GF-D8 (cell line): ENCODE measurements around the gene RETREG3.
"Not testable (repeated sequence)": the region's sequence is repeated elsewhere in the genome, so short reads cannot be mapped to it uniquely, and the experiment has no call there.

Experiments
- DNase-seq: peaks from one replicate; lab custom pipeline; 2025; lab: John Stamatoyannopoulos, UW

The RETREG3 gene

DNA sequence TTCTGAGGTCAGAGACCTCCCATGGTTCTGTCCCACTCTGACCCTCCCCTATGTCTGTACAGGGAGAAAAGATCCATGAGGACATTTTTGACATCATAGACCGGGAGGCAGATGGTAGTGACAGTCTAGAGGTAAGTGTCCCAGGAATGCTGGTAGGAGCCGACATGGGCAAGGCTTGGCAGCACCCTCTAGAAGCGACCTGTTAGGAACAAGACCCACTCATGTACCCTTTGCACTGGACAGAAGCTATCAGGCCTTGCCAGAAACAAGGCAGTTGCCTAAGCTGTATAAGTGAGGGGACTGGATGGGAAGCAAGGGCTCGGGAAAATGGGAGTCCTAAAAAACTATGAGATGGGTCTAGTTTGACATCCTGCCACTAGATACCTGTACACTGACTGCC lies 2.8 kb upstream of the RETREG3 start:
- no peak for DNase-seq

DNA sequence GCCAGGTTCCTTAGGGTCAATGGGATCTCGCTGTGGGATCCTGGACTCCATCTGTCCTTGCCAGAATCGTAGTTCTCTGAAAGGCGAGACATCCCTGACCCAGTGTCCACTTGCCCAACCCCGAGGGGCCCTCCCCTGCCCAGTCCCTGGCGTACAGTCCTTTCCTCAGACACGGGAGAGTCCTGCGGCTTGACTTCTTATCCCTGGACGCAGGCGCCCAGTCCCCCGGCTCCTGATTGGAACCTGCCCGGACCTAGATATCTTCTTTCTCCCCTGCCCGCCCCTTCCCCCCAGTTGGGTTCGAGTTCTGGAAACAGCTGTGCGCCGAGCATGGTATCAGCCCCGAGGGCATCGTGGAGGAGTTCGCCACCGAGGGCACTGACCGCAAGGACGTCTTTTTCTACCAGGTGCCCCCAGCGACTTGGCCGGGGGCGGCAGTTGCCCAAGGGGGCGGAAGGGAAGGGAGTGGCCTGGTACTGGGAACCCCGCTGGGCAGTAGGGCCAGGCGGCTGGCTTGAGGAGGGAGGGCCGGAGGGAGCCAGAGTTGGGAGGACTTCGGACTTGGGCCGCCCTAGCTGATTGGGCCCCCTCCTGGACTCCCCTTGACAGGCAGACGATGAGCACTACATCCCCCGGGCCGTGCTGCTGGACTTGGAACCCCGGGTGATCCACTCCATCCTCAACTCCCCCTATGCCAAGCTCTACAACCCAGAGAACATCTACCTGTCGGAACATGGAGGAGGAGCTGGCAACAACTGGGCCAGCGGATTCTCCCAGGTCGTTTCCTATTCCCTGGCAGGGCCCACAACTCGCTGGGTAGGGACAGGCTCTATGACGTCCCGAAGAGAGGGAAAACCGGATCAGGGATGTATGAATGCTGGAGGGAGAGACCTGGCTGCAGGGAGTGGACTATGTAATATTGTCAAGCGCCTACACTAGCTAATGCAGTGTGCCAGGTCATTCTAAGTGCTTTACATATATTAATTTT lies 934 bp upstream of the RETREG3 start:
- not testable (repeated sequence) for DNase-seq

DNA sequence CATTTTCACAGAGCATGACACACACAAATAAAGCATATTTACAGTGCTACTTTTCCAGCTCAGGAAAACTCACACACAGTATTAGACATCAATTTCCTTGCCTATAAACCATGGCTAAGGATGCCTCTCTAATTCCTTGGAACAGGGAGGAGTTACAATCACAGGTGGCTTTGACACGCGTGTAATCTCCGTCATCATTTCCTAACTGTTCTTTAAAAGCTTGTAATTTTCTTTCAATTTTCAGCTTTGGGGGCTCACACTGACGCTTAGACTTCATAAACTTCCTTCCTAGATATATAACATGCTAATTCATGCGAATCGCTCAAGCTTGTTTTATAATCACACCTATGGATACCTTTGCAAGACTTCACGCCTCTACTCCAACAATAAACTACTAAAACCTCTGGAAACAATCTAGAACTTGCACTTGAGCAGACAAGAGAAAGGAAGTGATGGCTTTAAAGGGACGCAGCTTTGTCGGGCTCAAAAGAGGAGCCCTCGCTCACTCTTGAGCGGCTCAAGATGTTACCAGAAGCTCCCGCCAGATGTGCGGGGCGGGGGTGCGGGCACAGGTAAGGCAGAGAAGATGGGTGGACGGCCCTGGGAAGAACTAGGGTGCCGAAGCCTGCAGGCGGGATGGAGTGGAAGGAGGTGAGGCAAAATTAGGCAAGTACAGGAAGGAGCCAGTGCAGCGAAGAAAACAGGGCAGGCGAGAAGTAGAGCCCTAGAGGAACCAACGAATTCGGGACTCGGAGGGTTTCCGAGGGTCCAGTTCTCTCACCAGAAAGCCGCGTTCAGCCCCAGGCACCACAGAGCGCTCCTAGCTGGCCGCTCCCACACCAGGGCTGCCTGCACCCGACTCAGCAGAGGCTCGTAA lies 631 bp downstream of the RETREG3 start:
- DNase-seq: no peak

DNA sequence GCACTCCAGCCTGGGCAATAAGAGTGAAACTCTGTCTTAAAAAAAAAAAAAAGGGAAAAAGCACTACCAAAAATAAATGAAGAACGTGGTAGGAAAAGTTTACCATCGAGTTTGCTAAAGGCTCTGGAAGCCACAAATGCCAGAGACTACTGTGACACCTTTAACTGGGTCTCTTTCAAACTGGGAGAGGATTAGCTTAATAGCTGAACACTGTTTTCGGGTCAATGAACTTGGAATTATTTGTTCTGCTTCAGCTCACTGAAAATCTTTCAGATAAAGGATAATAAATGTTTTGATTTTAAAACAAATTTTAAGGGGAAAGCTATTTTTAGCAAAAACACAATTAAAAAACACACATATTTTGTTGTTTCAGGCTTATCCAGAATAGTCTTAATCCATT lies 1.4 kb downstream of the RETREG3 start:
- DNase-seq: no peak

DNA sequence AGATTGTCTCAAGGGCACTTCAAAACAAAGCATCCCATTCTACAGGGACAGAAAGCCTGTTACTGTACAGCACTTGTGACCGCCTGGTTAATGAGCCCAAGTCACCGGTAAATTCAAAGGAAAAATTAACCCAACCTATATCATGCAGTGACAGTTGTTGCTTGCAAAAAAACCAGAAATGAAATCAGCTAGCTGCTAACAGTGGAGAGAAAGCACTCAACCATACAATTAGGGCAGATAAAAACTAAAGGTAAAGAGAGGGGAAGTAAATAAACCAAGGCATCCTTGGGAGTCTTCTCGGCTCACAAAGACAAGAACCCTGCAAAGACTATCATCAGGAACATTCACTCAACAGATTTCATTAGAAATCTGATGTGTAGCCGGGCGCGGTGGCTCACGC lies 5.9 kb downstream of the RETREG3 start:
- DNase-seq: no peak

DNA sequence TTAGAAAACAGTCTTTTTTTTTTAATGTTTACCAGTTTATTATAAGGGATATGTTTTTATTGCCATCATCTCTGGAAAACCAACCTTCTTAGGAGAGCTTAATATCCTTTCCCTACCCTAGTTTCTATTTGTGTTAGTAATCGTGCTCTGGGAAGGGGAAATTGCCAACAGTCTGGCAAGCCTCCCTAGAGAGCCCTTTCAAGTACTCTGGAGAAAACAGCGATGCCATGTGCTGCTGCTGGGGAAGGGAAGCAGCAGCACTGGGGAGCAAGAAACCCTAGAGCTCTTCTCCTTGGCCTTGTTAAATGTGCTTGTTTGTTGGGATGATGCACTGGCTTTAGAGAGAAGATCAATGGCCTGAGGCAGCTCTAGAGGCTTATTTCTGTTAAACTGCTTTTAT lies 10.3 kb downstream of the RETREG3 start:
- DNase-seq: peak; percentile 36

DNA sequence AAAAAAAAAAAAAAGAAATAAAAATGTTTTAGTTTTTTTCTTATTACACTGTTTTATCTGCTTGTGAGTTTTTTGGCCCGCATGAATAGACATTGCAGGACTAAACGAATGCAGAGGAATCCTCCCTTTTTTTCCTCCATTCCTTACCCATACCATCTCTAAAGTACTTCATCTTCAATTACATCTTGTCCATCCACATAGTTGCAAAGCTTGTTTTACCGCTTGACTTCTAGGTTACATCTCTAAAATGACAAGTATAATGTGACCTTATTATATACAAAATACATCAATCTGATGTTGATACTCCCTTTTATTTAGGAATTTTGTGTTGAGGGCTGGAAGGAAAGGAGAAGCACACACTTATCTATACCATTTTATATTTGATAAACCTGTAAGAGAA lies 12.8 kb downstream of the RETREG3 start:
- DNase-seq: no peak

DNA sequence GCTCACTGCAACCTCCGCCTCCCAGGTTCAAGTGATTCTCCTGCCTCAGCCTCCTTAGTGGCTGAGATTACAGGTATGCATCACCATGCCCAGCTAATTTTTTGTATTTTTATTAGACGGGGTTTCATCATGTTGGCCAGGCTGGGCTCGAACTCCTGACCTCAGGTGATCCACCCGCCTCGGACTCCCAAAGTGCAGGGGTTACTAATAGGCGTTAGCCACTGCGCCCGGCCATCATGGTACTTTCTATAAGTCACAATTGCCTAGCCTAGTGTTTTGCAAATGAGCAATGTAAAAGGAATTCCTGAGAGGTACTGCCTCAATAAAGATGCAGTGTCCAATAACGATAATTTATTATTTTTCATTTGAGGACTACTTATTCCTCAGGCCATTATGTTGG lies 17.8 kb downstream of the RETREG3 start:
- no peak for DNase-seq

DNA sequence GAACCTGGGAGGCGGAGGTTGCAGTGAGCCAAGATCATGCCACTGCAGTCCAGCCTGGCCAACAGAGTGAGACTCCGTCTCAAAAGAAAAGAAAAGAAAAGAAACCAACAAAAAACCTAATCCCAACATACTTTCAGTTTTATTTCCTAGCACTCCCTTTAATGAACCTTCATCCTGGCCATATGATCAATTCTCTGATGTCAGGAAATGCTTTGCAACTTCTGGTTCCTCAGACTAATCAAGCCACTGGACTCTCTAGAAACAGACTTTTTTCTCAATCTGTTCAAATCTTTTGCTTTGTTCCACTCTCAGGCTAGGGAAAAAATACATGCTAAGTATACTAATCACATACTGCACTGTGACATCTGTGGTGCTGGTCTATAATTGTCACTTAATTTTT lies 18.3 kb downstream of the RETREG3 start:
- no peak for DNase-seq

DNA sequence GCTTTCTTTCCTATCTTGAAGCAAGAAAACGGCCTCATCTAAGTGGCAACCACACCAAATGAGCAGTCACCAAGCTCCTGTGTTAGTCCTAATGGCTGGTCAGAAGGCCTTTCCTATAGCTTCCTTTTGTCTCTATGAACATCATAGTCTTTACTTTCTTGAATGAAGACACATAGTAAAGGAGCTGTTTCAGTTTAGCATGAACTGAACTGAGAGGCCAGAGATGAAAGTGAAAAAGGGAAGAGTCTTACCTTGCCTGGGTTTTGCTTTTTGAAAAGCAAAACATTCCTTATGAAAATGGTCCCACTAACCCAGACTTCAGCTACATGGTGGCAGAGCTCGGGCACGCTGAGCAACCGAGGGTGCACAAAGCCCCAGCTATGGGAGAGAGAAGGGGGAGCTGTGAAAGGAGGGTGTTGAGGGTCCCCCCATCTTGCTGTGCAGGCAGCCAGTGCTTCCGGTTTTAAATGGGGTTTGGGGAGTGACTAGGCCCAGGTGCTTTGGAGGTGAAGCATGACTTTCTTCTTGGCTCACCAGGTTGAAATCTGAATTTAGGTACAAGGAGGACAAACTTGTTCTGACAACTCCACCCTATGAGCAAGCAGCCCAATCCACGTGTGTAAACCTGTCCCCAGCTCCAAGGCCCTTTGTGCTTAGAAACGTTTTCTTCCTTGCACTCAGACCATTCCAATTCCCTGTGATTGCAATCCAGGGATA lies 22.5 kb downstream of the RETREG3 start:
- no peak for DNase-seq

DNA sequence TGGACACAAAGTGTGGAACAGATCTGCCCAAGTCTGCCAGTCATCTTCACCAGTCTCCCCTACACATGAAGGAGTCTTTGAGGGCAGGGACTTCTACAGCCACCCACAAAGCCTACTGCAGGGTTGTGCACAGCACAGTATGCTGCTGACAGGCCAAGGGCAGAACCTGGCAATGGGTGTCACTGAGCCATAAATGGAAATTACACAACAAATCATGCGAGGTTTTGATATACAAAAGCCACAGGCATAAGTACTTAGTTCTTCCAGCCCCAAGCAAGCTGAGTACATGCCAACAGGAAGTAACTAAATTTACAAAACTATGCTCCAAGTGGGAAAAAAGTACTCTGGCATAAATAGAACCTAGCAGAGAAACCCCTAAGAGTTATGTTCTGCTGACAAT lies 23.8 kb downstream of the RETREG3 start:
- DNase-seq: peak; percentile 34

DNA sequence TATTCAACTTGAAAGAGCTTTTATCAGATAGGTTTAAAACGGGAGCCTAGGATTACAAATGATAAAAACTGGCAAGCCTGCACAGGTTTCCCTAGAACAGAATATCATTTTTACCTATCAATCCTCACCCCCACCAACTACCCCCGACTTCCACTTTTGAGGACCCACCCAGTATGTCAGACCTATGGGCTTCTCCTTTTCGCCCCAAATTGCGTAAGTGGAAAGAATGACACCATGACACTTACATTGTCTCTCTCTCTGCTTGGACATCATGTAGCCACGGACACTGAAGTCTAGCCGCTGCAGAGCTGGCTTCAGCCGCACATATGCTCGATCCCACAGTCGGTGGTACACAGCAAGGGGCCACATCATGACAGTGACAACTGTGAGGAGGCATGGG lies 24.3 kb downstream of the RETREG3 start:
- DNase-seq: no peak

DNA sequence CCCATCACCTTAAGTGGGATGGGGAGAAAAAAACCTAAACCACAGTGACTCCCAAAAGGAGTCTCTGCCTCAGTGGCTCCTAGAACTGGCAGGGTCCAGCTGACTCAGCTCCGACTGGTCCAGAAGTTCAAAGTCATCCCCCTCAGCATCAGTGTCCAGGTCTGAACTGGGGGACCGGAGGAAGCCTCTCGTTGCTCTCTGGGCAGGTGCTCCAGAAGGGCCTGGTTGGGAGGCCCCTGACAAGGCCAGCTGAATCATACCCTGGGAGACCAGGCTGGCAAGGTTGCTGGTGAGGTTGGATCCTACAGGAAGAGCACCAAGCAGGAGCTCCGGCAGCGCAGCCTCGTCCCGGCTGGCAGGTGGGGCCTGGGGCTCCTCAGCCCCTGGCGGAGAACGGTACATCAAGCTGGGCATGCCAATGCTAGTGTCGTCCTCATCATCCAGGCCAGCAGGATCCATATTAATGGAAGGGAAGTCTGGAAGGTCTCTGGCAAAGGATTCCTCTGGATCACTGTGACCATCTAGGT lies 27.4 kb downstream of the RETREG3 start:
- no peak for DNase-seq

DNA sequence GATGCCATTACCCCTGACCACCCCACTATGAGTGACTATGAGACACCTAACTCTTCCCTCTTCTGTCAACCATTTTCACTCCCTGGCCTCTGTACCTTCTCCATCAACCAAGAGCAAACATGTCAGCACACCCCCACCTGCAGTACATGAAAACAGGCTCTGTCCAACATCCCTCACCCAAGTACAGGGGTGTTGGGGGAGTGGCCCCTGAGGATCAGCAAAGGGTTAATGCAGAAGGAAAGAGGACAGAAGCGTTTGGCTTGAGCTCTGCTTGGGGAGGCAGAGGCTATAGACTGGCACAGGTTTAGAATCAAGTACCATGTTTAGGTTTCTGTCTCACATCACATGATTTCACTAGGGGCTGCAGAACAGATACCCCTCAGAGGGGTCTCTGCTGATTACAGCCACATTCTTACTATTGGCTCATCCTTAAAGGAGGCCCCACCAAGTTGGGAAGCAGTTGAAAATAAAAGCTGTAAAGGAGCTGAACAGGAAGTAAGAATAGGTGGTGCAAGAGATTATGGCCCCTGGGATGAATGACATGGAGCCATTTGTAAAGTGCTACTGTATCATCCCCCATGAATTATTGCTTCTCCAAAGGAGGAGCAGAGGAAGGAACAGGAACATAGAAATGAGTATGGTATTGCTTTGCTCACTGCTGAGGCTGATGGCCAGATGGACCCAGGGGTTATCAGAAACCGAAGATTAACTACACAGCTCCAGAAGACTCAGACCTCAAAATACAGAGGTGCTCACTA lies 29.2 kb downstream of the RETREG3 start:
- no peak for DNase-seq

DNA sequence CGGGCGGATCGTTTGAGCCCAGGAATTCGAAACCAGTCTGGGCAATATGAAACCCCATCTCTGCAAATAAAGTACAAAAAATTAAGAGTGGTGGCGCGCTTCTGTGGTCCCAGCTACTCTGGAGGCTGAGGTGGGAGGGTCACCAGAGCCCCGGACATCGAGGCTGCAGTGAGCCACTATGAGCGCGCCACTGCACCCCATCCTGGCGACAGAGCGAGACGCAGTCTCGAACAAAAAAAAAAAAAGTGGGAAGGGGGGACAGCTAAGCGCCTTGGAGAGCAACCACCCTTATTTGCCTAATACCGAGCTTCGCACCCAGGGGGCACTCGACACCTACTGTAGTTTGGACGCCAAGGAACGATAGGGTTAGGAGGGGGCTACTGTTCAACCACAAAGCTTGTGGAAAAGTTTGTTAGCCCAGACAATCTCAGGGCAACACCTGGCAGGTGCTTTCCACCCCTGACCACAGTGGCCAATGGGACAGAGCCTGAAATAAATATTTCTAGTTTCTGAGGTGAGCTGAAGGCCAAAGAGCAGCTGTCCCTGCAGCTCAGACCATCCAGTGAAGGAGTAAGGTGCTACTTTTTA lies 30.8 kb downstream of the RETREG3 start:
- DNase-seq: peak; percentile 72

DNA sequence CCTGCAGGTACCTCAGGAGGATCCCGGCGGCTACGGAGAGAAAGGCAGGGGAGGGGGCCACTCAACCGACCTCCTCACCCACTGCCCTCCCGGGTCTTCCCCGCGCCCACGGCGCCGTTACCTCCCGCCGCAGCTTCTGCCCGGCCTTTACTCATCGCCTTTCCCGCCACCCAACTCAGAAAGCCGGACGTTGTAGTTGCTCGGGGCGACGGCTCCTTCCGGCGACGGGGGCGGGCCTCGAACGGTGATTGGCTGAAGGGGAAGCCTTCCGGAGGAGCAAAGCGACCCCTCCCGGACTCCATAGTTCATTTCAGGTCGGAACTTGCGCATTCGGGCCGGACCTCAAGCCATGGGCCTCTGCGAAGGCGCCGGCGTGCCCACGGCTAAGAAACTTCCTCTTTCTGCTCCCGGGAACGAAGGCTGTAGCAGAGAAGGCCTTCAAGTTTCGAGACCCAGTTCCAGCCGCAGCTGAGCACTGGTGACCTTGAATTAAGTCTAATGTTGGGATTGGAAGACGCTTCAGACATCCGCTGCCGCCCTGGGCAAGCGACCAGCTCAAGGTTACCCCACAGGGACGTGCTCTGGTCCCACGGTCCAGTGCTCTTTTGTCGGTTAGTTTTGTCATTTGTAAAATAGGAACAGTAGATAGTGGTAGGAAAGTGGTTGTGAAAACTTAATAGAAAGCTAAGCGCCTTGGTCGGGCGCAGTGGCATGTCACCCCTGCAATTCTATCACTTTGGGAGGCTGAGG lies 31.5 kb downstream of the RETREG3 start, which contains the start of gene PSMC3IP:
Gene PSMC3IP, minus strand, starts transcription at position 198 of the 750 bp plus-strand sequence. Its CDS starts 43 bp downstream, at position 155.
- peak; percentile 90 for DNase-seq

DNA sequence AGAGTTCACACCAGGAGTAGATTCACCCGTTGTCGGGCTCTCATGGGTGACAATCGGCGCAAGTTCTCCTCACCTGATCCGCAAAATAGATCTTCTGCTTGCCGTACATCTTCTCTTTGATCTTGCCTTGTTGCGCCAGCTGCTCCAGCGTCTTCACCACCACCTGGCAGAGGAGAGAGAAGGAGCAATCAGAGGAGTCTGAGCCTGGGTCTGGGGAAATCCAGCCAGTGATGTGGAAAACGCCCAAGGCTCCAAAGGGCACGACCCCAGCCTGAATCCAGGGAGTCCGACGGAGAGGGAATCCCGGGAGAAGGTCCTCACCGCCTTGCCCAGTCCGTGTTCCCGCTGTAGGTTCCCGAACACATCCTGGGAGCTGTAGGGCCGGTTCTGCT lies 32.0 kb downstream of the RETREG3 start:
- DNase-seq: no peak

DNA sequence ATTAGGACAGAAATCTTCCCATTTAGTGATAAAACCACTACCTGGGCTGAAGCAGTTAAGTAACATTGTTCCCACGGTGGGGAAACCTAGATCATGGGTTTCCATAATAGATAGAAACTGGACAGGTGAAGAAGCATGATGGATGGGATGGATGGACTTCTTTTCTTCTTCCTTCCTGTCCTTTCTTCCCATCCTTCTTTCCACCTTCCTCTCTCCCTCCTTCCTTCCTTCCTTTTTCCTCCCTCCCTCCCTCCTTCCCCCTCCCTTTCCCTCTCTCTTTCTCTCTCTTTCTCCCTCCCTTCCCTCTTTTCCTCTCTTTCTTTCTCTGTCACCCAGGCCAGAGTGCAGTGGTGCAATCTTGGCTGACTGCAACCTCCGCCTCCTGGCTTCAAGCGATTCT lies 34.7 kb downstream of the RETREG3 start:
- DNase-seq: no peak

DNA sequence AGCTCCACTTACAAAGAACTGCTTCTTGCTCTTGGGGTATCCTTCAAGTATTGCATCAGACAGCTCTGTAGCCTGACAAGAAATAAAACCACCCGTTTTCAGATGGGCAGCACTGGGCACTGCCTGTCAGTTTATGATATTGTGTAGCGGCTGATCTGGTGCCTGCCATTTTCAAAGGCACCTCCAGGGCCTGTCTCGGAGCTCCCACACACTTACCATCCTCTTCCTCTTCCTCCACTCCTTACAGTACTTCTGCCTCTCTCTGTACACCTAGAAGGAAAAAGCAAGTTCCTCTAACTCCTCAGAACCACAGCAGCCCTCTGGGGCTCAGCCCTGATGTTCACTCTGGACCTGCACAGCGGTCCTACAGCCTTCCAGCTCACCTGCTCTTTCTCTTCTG lies 36.1 kb downstream of the RETREG3 start:
- no peak for DNase-seq
